K562 (cell line): Measurements from ENCODE around the gene LAGE3. TPM values are rescaled to one million over a fixed set of nuclear protein-coding genes. Genes with fewer than 3 reads are reported as not detected.

Experiments used
- ATAC-seq: fragments of 200-7000 bp; cut with Tn5 transposase; 3 replicates; pipeline ENCODE4 v1.9.1; 2020; ENCODE audit warnings: moderate library complexity
- BruUV-seq: library from RNA; stranded (reverse); fragments of 400-500 nt; replicated peaks from 2 replicates; lab custom pipeline; 2021; lab: Mats Ljungman, UMichigan
- CTCF ChIA-PET: fragments of 300-600 bp; formaldehyde crosslinking; extraction: SDS; loops from one replicate; lab custom pipeline; 2021; ENCODE audit warnings: low intra/inter-chr PET ratio; lab: Yijun Ruan, JAX
- POLR2A ChIA-PET: fragments of 300-600, 350-650 bp; sonication (Branson Sonifier 250); formaldehyde crosslinking; extraction: SDS; loops from one replicate; lab custom pipeline; 2021; ENCODE audit warnings: antibody characterized with exemption, inconsistent platforms; lab: Yijun Ruan, JAX
- DNase-seq, 4 experiments: peaks; one replicate each; pipeline versions ENCODE4 v3.0.0 to v3.0.0-alpha.2; 2011 to 2018; ENCODE audit warnings: low spot score in 3 of 4, mixed read lengths in 3 of 4; ENCODE audit errors: extremely low read depth in 1 of 4
- FAIRE-seq: peaks from 2 replicates; lab custom pipeline; 2011; peaks lifted over from hg19 to GRCh38; lab: Jason Lieb, UNC
- H2AFZ ChIP-seq: 2 replicates; pipeline ENCODE4 v1.6.0; 2011; ENCODE audit warnings: low read depth, low read length, control low read depth, inconsistent platforms
- H3K27ac ChIP-seq: fragments of 200-600 bp; 3 replicates; pipeline ENCODE4 v1.8.0; 2011; ENCODE audit warnings: low read depth, mild to moderate bottlenecking, control low read depth, inconsistent platforms, low read length, moderate library complexity, mixed read lengths; ENCODE audit errors: extremely low read depth
- H3K27me3 ChIP-seq, 2 experiments: fragments of 300-600 bp in 1 of 2; 2 replicates in 1 of 2; 3 replicates in 1 of 2; pipeline versions ENCODE4 v1.6.0 to v1.8.0; 2011; ENCODE audit warnings: inconsistent platforms in 2 of 2, low read length in 2 of 2, mild to moderate bottlenecking in 1 of 2, mixed read lengths in 1 of 2, moderate library complexity in 1 of 2; ENCODE audit not compliant: control insufficient read depth in 2 of 2, insufficient read depth in 2 of 2
- H3K36me3 ChIP-seq: fragments of 300-600 bp; 3 replicates; pipeline ENCODE4 v1.8.0; 2011; ENCODE audit warnings: mild to moderate bottlenecking, low read length, inconsistent platforms; ENCODE audit not compliant: control insufficient read depth, insufficient read depth
- H3K4me1 ChIP-seq, 2 experiments: fragments of 200-600 bp in 1 of 2; replicated peaks in 1 of 2; 2 replicates in 1 of 2; 3 replicates in 1 of 2; pipeline versions ENCODE4 v1.5.1 to v1.8.0; 2011; ENCODE audit warnings: inconsistent platforms in 2 of 2, low read length in 2 of 2, mild to moderate bottlenecking in 1 of 2, mixed read lengths in 1 of 2, moderate library complexity in 1 of 2; ENCODE audit not compliant: control insufficient read depth in 2 of 2, insufficient read depth in 2 of 2
- H3K4me2 ChIP-seq: 2 replicates; pipeline ENCODE4 v1.6.1; 2011; ENCODE audit warnings: low read length, control low read depth, inconsistent platforms, mixed read lengths; ENCODE audit not compliant: insufficient read depth
- H3K4me3 ChIP-seq: fragments of 200-600 bp; sonication (generic), shearing (Covaris generic); 2 replicates; pipeline ENCODE4 v1.5.1; 2016; ENCODE audit warnings: control low read depth, inconsistent platforms
- H3K79me2 ChIP-seq: fragments of 200-600 bp; 3 replicates; pipeline ENCODE4 v1.8.0; 2011; ENCODE audit warnings: low read length, inconsistent platforms; ENCODE audit not compliant: control insufficient read depth, insufficient read depth
- H3K9ac ChIP-seq, 2 experiments: 2 replicates each; pipeline versions ENCODE4 v1.6.0 to v1.6.1; 2011; ENCODE audit warnings: low read depth in 2 of 2, low read length in 2 of 2, control low read depth in 1 of 2, inconsistent platforms in 1 of 2, mild to moderate bottlenecking in 1 of 2, mixed read lengths in 1 of 2; ENCODE audit not compliant: insufficient read depth in 1 of 2
- H3K9me1 ChIP-seq: one replicate; pipeline ENCODE4 v1.6.0; 2011; ENCODE audit warnings: inconsistent platforms, mild to moderate bottlenecking, low read length, moderate library complexity; ENCODE audit not compliant: control insufficient read depth, insufficient read depth
- H3K9me3 ChIP-seq: replicated peaks from 2 replicates; pipeline ENCODE4 v1.5.1; 2011; ENCODE audit warnings: low read depth, low read length, inconsistent platforms; ENCODE audit not compliant: control insufficient read depth, insufficient read depth
- H4K20me1 ChIP-seq: replicated peaks from 2 replicates; pipeline ENCODE4 v1.6.1; 2011; ENCODE audit warnings: low read length, inconsistent platforms, mixed read lengths; ENCODE audit not compliant: control insufficient read depth, insufficient read depth
- CBX3 ChIP-seq, 2 experiments: IDR thresholded peaks; 1 replicate in 1 of 2; 2 replicates in 1 of 2; pipeline ENCODE4 v1.6.1; 2012; ENCODE audit warnings: inconsistent platforms in 2 of 2, low read length in 2 of 2, borderline replicate concordance in 1 of 2, control low read depth in 1 of 2
- CEBPZ ChIP-seq: fragments of 150-350 bp; IDR thresholded peaks from 2 replicates; pipeline ENCODE4 v1.6.1; 2014; ENCODE audit warnings: low read depth, mild to moderate bottlenecking, low read length, borderline replicate concordance
- EZH2 ChIP-seq: IDR thresholded peaks from 2 replicates; pipeline ENCODE4 v1.6.1; 2012; ENCODE audit warnings: low read depth, mild to moderate bottlenecking, inconsistent platforms, low read length, borderline replicate concordance
- HDAC2 ChIP-seq: fragments of 450-650 bp; IDR thresholded peaks from 2 replicates; pipeline ENCODE4 v1.6.1; 2016; ENCODE audit warnings: mild to moderate bottlenecking
- KAT8 ChIP-seq: fragments of 450-650 bp; IDR thresholded peaks from 2 replicates; pipeline ENCODE4 v1.6.1; 2016; ENCODE audit warnings: low read depth, mild to moderate bottlenecking
- MAFK ChIP-seq: IDR thresholded peaks from 2 replicates; pipeline ENCODE4 v1.6.1; 2011; ENCODE audit warnings: low read length, improper control_type of control experiment
- MECOM ChIP-seq: fragments of 250-450 bp; sonication (Bioruptor Pico); IDR thresholded peaks from 2 replicates; pipeline ENCODE4 v1.8.0; 2022; ENCODE audit warnings: inconsistent platforms
- MXD1 ChIP-seq: fragments of 250-450 bp; sonication (Bioruptor Pico); IDR thresholded peaks from 2 replicates; pipeline ENCODE4 v1.8.0; 2021; ENCODE audit warnings: borderline replicate concordance, mild to moderate bottlenecking, moderate library complexity; ENCODE audit not compliant: poor library complexity, severe bottlenecking
- NRF1 ChIP-seq, 2 experiments: fragments of 450-650 bp; IDR thresholded peaks in 1 of 2; conservative IDR thresholded peaks in 1 of 2; 2 replicates each; pipeline ENCODE4 v1.6.1; 2014; ENCODE audit warnings: mild to moderate bottlenecking in 2 of 2
- POLR2AphosphoS5 ChIP-seq: IDR thresholded peaks from 2 replicates; pipeline ENCODE4 v1.6.1; 2011; ENCODE audit warnings: mild to moderate bottlenecking, low read depth, low read length, moderate library complexity; ENCODE audit not compliant: control insufficient read depth, insufficient read depth
- PREB ChIP-seq: sonication (generic); formaldehyde crosslinking; IDR thresholded peaks from 2 replicates; pipeline ENCODE4 v1.8.1; 2023; ENCODE audit warnings: mild to moderate bottlenecking, missing genetic modification reagents
- SMARCE1 ChIP-seq: fragments of 450-650 bp; IDR thresholded peaks from 2 replicates; pipeline ENCODE4 v1.7.1; 2016; ENCODE audit warnings: mild to moderate bottlenecking
- SP1 ChIP-seq: sonication (generic); formaldehyde crosslinking; IDR thresholded peaks from 2 replicates; pipeline ENCODE4 v1.8.1; 2022; ENCODE audit warnings: mild to moderate bottlenecking, missing genetic modification reagents
- ZKSCAN3 ChIP-seq: fragments of 250-450 bp; sonication (Bioruptor Pico); IDR thresholded peaks from 2 replicates; pipeline ENCODE4 v1.4.0; 2020
- ZNF146 ChIP-seq: IDR thresholded peaks from one replicate; pipeline ENCODE4 v1.6.1; 2018; ENCODE audit warnings: missing compliant biosample characterization; ENCODE audit not compliant: unreplicated experiment
- ZNF280A ChIP-seq: fragments of 450-650 bp; IDR thresholded peaks from 2 replicates; pipeline ENCODE4 v1.6.1; 2018; ENCODE audit warnings: mild to moderate bottlenecking, low read depth; ENCODE audit not compliant: partially characterized antibody
- ZNF408 ChIP-seq: fragments of 250-450 bp; sonication (Bioruptor Pico); IDR thresholded peaks from 2 replicates; pipeline ENCODE4 v1.4.0; 2020; ENCODE audit warnings: low read depth, mild to moderate bottlenecking, moderate library complexity
- whole genome bisulfite sequencing: fragments of 100-300 bp; shearing (Covaris generic); methylation state at CpG from one replicate; pipeline ENCODE4 v1.1.6; 2016; ENCODE audit warnings: low coverage, mixed read lengths; ENCODE audit not compliant: insufficient coverage; ENCODE audit errors: missing lambda C conversion rate; 5-methylcytosine and 5-hydroxymethylcytosine counted together
- in situ Hi-C: fragments of 300-500 bp; cut with MboI; formaldehyde crosslinking; loops from 4 replicates; pipeline ENCODE4 v1.15.0; 2018; ENCODE audit warnings: inconsistent platforms, mixed read lengths
- intact Hi-C: fragments of 100-400 bp; cut with micrococcal nuclease; formaldehyde crosslinking; loops from 2 replicates; pipeline ENCODE4 v1.14.2; 2022
- polyA plus RNA-seq, 8 experiments: library from polyadenylated mRNA; depleted of rRNA in 4 of 8; stranded (reverse) in 5 of 8; unstranded in 3 of 8; fragments of >200 nt; fragmentation: Nextera tagmentation in 2 of 8; fragmentation: Illumina TruSeq in 1 of 8; extraction: Ambion mirVana in 2 of 8; extraction: Trizol in 1 of 8; gene quantifications; 2 replicates each; pipeline versions ENCODE4 v1.2.1 to v1.2.3, GENCODE V29; 2011 to 2014; ENCODE audit warnings: inconsistent platforms in 1 of 8, missing spikeins in 1 of 8
- total RNA-seq, 7 experiments: library from RNA; depleted of rRNA in 6 of 7; stranded (reverse); fragments of >200 nt in 6 of 7; fragmentation: Illumina TruSeq in 2 of 7; extraction: Trizol in 2 of 7; gene quantifications; 2 replicates each; pipeline versions ENCODE4 v1.2.1 to v1.2.3, GENCODE V29; 2011 to 2021; ENCODE audit warnings: low replicate concordance in 1 of 7

The LAGE3 gene
- total and polyA plus RNA-seq, 9 of the 15 experiments (the other 6 are each of a cell fraction or from before 2014, with no cell fraction given): 28.2 to 125 (median 35.8) TPM

- FAIRE-seq: no peak
- no peak for DNase-seq
- in situ Hi-C loops (no loop called here), intact Hi-C loops (no loop called here)
- BruUV-seq: no TSS peak
- Histone ChIP-seq H3K9me1 (no peaks in the 10 kb centered on the region), H3K27ac (no peak overlapping the region), H3K4me2 (no peak overlapping the region), H2AFZ (no peak overlapping the region), H3K36me3 (peaks cover 87% of the 10 kb centered on the region; the same call in 2 of the 3 replicates), H3K9ac (no peak overlapping the region), H3K4me1 (peaks cover 0 to 29% of the 10 kb centered on the region in 2 experiments; a peak in 2 of 5 replicates), H3K79me2 (peaks cover 13% of the 10 kb centered on the region; the same call in 2 of the 3 replicates), H3K4me3 (no peak overlapping the region), H3K9me3 (no peaks in the 10 kb centered on the region), H3K27me3 (no peaks in the 10 kb centered on the region), H4K20me1 (no peaks in the 10 kb centered on the region)
- no peak for ATAC-seq
- TF ChIP-seq CEBPZ (no peak), PREB (no peak), ZNF280A (no peak), MXD1 (CRISPR knock-in tag) (no peak), ZNF146 (CRISPR knock-in tag) (no peak), SMARCE1 (no peak), NRF1 (conservative IDR thresholded peaks at IDR 0.05 in 1 of 2, IDR thresholded peaks at IDR 0.05 in 1 of 2) (no peak), ZKSCAN3 (CRISPR knock-in tag) (no peak), SP1 (CRISPR knock-in tag) (no peak), MAFK (no peak), HDAC2 (no peak), MECOM (no peak), CBX3 (IDR thresholded peaks at IDR 0.05; ENCODE audit: borderline replicate concordance in 1 of 2, low read length in 2 of 2) (no peak), POLR2AphosphoS5 (no peak), KAT8 (no peak), EZH2 (no peak), ZNF408 (no peak)
- 98% methylated on average over 7 of the region's 28 CpGs for WGBS
- ChIA-PET POLR2A (interaction anchor here (1.2 to 2.0 kb wide), 3 partner anchors 9 to 12 kb away, joined by 3 to 6 read pairs (median 5); no protein-coding TSS in a partner anchor), CTCF (no interaction called here)
These were observed 14.2 kb downstream of the LAGE3 start for GRCh38 chrX:154464806-154465365.
